ENCODE measurements around the gene NXPH3. TPM values are rescaled to one million over a fixed set of nuclear protein-coding genes. Genes with fewer than 3 reads are reported as not detected.
"Not testable (repeated sequence)": the region's sequence is repeated elsewhere in the genome, so short reads cannot be mapped to it uniquely, and the experiment has no call there.

Gene NXPH3
- total RNA-seq, 3 donors from 2014 or later, result 3.5 to 7.5 (median 4.5) TPM

DNA sequence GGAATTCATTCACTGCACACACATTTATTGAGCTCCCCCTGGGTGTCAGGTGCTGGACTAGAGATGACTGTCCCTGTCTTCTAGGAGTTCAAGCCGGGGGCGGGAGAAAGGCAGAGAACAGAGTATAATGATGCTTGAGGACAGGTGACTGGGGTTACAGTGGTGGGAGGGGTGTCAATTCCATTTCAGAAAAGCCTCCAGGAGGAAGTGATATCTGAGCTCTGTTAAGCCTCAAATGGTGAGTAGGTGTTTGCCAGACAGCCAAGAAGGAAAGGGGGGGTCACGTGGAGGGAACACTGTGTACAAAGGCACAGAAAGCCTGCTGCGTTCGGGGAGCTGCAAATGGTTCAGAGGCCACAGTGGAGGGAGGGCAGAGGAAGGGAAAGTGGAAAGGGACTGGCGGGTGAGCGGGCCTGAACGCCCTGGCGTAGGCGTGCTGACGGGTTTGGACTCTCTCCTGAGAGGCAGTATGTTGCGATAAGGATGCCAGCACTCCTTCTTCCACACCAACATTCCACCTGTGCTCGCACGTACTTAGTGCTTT, 9.7 kb upstream of the NXPH3 start:
- H3K27ac ChIP-seq, result peak overlapping the region; percentile 62 to 71
- peak; percentile 23 to 91 (median 56) for TF ChIP-seq POLR2AphosphoS5 (IDR thresholded peaks at IDR 0.05)
- TF ChIP-seq, protein P1, sequence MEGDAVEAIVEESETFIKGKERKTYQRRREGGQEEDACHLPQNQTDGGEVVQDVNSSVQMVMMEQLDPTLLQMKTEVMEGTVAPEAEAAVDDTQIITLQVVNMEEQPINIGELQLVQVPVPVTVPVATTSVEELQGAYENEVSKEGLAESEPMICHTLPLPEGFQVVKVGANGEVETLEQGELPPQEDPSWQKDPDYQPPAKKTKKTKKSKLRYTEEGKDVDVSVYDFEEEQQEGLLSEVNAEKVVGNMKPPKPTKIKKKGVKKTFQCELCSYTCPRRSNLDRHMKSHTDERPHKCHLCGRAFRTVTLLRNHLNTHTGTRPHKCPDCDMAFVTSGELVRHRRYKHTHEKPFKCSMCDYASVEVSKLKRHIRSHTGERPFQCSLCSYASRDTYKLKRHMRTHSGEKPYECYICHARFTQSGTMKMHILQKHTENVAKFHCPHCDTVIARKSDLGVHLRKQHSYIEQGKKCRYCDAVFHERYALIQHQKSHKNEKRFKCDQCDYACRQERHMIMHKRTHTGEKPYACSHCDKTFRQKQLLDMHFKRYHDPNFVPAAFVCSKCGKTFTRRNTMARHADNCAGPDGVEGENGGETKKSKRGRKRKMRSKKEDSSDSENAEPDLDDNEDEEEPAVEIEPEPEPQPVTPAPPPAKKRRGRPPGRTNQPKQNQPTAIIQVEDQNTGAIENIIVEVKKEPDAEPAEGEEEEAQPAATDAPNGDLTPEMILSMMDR (IDR thresholded peaks at IDR 0.05), result no peak
- peak overlapping the region in 1 of 3 donors; percentile 39 for H3K4me3 ChIP-seq
- DNase-seq (ENCODE audit: low spot score in 2 of 2), result peak; percentile 66 to 92
- no peaks in the 10 kb centered on the region for H3K9me3 ChIP-seq
- no peaks in the 10 kb centered on the region for H3K27me3 ChIP-seq
- intact Hi-C loops (cut with DNase I; ENCODE audit: low total_unique reads), result no loop called here
- no peaks in the 10 kb centered on the region for H3K36me3 ChIP-seq
- H3K4me1 ChIP-seq, result peaks cover 3% of the 10 kb centered on the region in 2 donors

DNA sequence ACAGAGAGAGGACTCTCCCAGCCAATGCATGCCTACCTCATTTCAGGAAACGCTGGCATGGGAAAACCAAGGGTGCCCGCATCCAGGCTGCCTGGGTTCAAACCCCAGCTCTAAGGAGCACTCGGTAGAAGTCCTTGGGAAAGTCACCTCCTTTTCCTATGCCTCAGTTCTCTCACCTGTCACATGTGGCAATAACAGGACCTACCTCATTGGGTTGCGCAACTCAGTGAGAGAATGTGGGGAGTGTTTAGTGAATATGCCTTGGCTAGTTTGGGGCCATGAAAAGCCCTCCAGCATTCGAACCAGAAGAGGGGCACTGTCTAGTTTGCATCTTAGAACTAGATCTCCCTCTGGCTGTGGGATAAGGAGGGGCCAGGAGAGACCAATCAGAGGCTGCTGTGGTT, 9.0 kb upstream of the NXPH3 start:
- no peaks in the 10 kb centered on the region for H3K27me3 ChIP-seq
- no peak for DNase-seq (ENCODE audit: low spot score in 2 of 2)
- H3K36me3 ChIP-seq, result no peaks in the 10 kb centered on the region
- H3K9me3 ChIP-seq, result no peaks in the 10 kb centered on the region
- peaks cover 3% of the 10 kb centered on the region in 2 donors for H3K4me1 ChIP-seq
- peak overlapping the region; percentile 55 to 62 for H3K27ac ChIP-seq
- no peak for TF ChIP-seq POLR2AphosphoS5 (IDR thresholded peaks at IDR 0.05)
- TF ChIP-seq, protein P1 (IDR thresholded peaks at IDR 0.05), result no peak
- TF ChIP-seq POLR2A (IDR thresholded peaks at IDR 0.05), result no peak
- intact Hi-C loops (cut with DNase I; ENCODE audit: low total_unique reads), result no loop called here
- no peak overlapping the region for H3K4me3 ChIP-seq

GRCh38 chr17:49567104-49567521, 8.6 kb upstream of the NXPH3 start:
- TF ChIP-seq, protein P1 (IDR thresholded peaks at IDR 0.05), result no peak
- TF ChIP-seq POLR2AphosphoS5 (IDR thresholded peaks at IDR 0.05) (no peak), POLR2A (IDR thresholded peaks at IDR 0.05) (no peak)
- Histone ChIP-seq H3K9me3 (no peaks in the 10 kb centered on the region), H3K27me3 (no peaks in the 10 kb centered on the region), H3K27ac (peak overlapping the region; percentile 55 to 62), H3K36me3 (no peaks in the 10 kb centered on the region), H3K4me3 (no peak overlapping the region), H3K4me1 (peaks cover 3% of the 10 kb centered on the region in 2 donors)
- intact Hi-C loops (cut with DNase I; ENCODE audit: low total_unique reads), result no loop called here
- no peak for DNase-seq (ENCODE audit: low spot score in 2 of 2)

GRCh38 chr17:49567871-49568694, 7.6 kb upstream of the NXPH3 start:
- no peaks in the 10 kb centered on the region for H3K27me3 ChIP-seq
- peaks cover 3% of the 10 kb centered on the region in 2 donors for H3K4me1 ChIP-seq
- intact Hi-C loops (cut with DNase I; ENCODE audit: low total_unique reads), result no loop called here
- no peaks in the 10 kb centered on the region for H3K9me3 ChIP-seq
- H3K4me3 ChIP-seq, result peak overlapping the region; percentile 34 to 71 (median 51)
- TF ChIP-seq, protein P1 (IDR thresholded peaks at IDR 0.05), result peak; percentile 97 to 99 (median 99)
- no peak for TF ChIP-seq POLR2A (IDR thresholded peaks at IDR 0.05)
- peak in 1 of 3 donors; percentile 27 for TF ChIP-seq POLR2AphosphoS5 (IDR thresholded peaks at IDR 0.05)
- peak overlapping the region; percentile 55 to 67 for H3K27ac ChIP-seq
- DNase-seq (ENCODE audit: low spot score in 2 of 2), result peak; percentile 75 to 88
- no peaks in the 10 kb centered on the region for H3K36me3 ChIP-seq

DNA sequence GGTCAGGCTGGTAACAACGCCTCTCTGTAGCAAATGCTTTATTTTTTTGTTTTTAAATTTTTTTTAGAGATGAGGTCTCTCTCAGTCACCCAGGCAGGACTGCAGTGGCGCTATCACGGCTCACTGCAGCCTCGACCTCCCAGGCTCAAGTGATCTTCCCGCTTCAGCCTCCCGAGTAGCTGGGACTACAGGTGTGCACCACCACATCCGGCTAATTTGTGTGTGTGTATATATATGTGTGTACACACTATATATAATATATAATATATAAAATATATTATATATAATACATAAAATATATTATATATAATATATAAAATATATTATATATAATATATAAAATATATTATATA, 7.0 kb upstream of the NXPH3 start:
- intact Hi-C loops (cut with DNase I; ENCODE audit: low total_unique reads); H3K9me3 ChIP-seq; DNase-seq (ENCODE audit: low spot score in 2 of 2); H3K27me3 ChIP-seq; H3K4me1 ChIP-seq; H3K4me3 ChIP-seq; H3K27ac ChIP-seq; H3K36me3 ChIP-seq: not testable (repeated sequence)
- TF ChIP-seq POLR2AphosphoS5 (IDR thresholded peaks at IDR 0.05), result peak in 1 of 3 donors; percentile 12
